Hepatocyte (in vitro differentiated cells): ENCODE results near the gene DBR1.

Source experiments
- EZH2 ChIP-seq: fragments of 200-600 bp; sonication (generic); IDR thresholded peaks from 2 replicates; pipeline ENCODE4 v1.6.1; 2016; ENCODE audit warnings: antibody characterized with exemption, mild to moderate bottlenecking, borderline replicate concordance
- EZH2phosphoT487 ChIP-seq: fragments of 200-600 bp; sonication (generic); IDR thresholded peaks from one replicate; pipeline ENCODE4 v1.6.1; 2018; ENCODE audit warnings: antibody characterized with exemption, mild to moderate bottlenecking, low read depth, moderate library complexity; ENCODE audit not compliant: unreplicated experiment, severe bottlenecking
- TF ChIP-seq, protein P1 (sequence below): fragments of 200-600 bp; sonication (generic); IDR thresholded peaks from 2 replicates; pipeline ENCODE4 v1.5.1; 2016; ENCODE audit warnings: antibody characterized with exemption, mild to moderate bottlenecking; ENCODE audit not compliant: poor library complexity

DNA sequence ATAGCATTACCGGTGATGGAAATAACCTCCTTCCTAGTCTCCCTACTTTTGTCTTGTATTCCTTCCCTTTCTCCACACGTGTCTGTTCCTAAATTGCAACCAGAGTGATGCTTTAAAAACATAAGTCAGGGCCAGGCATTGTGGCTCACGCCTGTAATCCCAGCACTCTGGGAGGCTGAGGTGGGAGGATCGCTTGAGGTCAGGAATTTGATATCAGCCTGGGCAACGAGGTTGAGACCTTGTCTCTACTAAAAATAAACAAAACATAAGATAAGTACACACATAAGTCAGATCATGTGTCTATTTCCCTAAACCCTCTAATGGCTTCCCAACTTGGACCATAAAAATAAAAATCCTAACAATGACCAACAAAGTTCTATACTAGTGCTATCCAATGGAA lies 30.8 kb upstream of the DBR1 start:
- TF ChIP-seq, protein P1, sequence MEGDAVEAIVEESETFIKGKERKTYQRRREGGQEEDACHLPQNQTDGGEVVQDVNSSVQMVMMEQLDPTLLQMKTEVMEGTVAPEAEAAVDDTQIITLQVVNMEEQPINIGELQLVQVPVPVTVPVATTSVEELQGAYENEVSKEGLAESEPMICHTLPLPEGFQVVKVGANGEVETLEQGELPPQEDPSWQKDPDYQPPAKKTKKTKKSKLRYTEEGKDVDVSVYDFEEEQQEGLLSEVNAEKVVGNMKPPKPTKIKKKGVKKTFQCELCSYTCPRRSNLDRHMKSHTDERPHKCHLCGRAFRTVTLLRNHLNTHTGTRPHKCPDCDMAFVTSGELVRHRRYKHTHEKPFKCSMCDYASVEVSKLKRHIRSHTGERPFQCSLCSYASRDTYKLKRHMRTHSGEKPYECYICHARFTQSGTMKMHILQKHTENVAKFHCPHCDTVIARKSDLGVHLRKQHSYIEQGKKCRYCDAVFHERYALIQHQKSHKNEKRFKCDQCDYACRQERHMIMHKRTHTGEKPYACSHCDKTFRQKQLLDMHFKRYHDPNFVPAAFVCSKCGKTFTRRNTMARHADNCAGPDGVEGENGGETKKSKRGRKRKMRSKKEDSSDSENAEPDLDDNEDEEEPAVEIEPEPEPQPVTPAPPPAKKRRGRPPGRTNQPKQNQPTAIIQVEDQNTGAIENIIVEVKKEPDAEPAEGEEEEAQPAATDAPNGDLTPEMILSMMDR = no peak
- TF ChIP-seq EZH2phosphoT487 (no peak), EZH2 (no peak)
